Astrocyte of the cerebellum (primary cell): ENCODE data around the gene OTOP1.
"Not testable (repeated sequence)": the region's sequence is repeated elsewhere in the genome, so short reads cannot be mapped to it uniquely, and the experiment has no call there.

ENCODE experiments used
- DNase-seq: peaks from one replicate; pipeline ENCODE4 v3.0.0-alpha.2; 2011; ENCODE audit warnings: low read depth
- H3K4me3 ChIP-seq: 2 replicates; pipeline ENCODE4 v1.5.1; 2011; ENCODE audit warnings: mild to moderate bottlenecking, low read depth, low read length, moderate library complexity
- CTCF ChIP-seq: IDR thresholded peaks from 2 replicates; pipeline ENCODE4 v1.5.1; 2012; ENCODE audit warnings: low read length, low read depth, moderate library complexity, mild to moderate bottlenecking; ENCODE audit errors: missing control alignments
- in situ Hi-C: cut with HindIII; loops from 2 replicates; pipeline ENCODE4 v1.10.0; 2017; ENCODE audit warnings: low sequenced_read_pairs

The OTOP1 gene

DNA sequence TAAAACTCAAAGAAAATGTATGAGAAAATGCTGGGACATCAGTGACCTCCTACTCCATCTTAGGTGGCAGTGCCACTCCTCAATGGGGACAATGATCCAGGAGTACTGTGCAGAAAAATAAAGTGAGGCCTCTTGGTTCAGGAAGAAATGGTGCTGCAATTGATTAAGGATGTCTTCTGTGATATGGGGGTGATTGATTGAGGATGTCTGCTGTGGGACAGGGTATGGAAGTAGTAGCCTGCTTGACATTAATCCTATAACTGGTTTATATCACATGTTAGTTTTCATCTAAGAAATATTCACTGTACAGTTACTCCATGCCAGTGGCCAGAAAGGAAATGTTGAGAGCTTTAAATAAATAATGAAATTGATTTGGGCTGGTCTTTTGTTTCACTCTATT lies 20.5 kb downstream of the OTOP1 start:
- TF ChIP-seq CTCF = no peak
- no peak overlapping the region for H3K4me3 ChIP-seq
- DNase-seq = no peak
- in situ Hi-C loops = no loop called here

- DNase-seq = no peak
- no peak overlapping the region for H3K4me3 ChIP-seq
- in situ Hi-C loops = no loop called here
- TF ChIP-seq CTCF = no peak
Measured at GRCh38 chr4:4204401-4204745, 22.4 kb downstream of the OTOP1 start.

GRCh38 chr4:4203688-4204400 lies 22.9 kb downstream of the OTOP1 start:
- in situ Hi-C loops = no loop called here
- no peak for DNase-seq
- no peak overlapping the region for H3K4me3 ChIP-seq
- TF ChIP-seq CTCF = no peak

- in situ Hi-C loops = no loop called here
- TF ChIP-seq CTCF = no peak
- H3K4me3 ChIP-seq = no peak overlapping the region
- DNase-seq = no peak
Measured at GRCh38 chr4:4202510-4202909, 24.2 kb downstream of the OTOP1 start.

DNA sequence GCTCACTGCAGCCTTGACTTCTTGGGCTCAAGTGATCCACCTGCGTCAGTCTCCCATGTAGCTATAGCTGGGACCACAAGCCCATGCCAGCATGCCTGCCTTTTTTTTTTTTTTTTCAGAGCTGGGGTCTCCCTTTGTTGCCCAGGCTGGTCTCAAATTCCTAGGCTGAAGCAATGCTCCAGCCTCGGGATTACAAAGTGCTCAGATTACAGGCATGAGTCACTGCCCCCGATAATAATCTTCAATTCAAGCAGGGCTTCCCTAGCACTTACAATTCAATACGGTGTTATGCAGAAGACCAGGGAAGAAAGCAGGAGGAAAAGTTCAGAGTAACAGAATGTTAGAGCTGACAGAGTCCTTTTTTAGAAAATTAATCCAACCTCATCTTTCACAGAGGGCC lies 26.1 kb downstream of the OTOP1 start:
- no peak overlapping the region for H3K4me3 ChIP-seq
- no peak for DNase-seq
- in situ Hi-C loops = no loop called here
- TF ChIP-seq CTCF = no peak

DNA sequence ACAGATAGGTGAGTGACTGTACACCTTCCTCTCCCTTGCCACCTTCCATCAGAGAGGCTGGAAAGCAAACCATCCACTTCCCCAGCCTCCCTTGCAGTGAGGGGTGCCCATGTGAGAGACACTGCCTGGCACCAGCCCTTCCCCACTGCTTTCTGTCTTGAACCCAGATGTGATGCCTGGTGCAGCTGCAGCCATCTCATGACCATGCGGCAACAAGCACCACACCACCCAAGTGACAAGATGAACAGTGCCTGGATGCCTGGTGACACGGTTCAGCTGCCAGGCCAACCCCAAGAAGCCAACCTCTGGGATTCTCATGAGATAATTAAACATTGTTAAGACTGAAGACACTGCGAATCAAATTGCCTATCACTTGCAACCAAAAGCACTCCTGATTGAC lies 31.4 kb downstream of the OTOP1 start:
- TF ChIP-seq CTCF = no peak
- no peak for DNase-seq
- in situ Hi-C loops = no loop called here
- no peak overlapping the region for H3K4me3 ChIP-seq

DNA sequence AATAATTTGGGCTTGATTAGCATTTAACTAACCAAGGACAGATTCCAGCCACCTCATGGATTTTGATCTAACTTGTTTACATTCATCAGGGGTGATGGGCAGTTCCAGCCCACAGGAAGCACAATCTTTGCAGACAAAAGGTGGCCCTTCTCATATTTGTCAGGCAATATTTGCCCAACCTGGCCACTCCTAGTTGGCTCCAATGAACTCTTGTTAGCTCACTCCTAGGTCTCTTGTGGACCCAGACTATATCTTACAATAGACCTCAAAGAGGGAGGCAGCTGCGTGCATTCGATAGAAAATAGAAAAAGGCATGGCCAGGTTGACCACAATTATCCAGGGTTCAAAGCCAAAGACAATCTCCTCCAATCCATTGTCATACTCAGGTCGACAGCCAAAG lies 38.2 kb downstream of the OTOP1 start:
- DNase-seq, in situ Hi-C loops, H3K4me3 ChIP-seq: not testable (repeated sequence)
